PFSK-1 (cell line): Measurements from ENCODE around the gene TMEM9. TPM values are rescaled to one million over a fixed set of nuclear protein-coding genes. Genes with fewer than 3 reads are reported as not detected.

Experiments used
- FOXP2 ChIP-seq: optimal IDR thresholded peaks from 2 replicates; pipeline ENCODE3; 2011; ENCODE audit warnings: borderline replicate concordance, control low read depth, inconsistent platforms; ENCODE audit not compliant: insufficient read depth; ENCODE audit errors: extremely low read length, extremely low read depth
- POLR2AphosphoS5 ChIP-seq: IDR thresholded peaks from 2 replicates; pipeline ENCODE4 v1.6.1; 2012; ENCODE audit warnings: low read depth, mild to moderate bottlenecking, control low read depth, low read length, moderate library complexity
- SIN3A ChIP-seq: IDR thresholded peaks from 2 replicates; pipeline ENCODE4 v1.6.1; 2012; ENCODE audit warnings: mild to moderate bottlenecking, low read length, moderate library complexity, borderline replicate concordance; ENCODE audit not compliant: insufficient read depth
- TAF1 ChIP-seq: IDR thresholded peaks from 2 replicates; pipeline ENCODE4 v1.6.1; 2012; ENCODE audit warnings: low read length, control low read depth, borderline replicate concordance; ENCODE audit not compliant: insufficient read depth
- polyA plus RNA-seq: library from polyadenylated mRNA; unstranded; fragments of >200 nt; gene quantifications from one replicate; pipeline ENCODE4 v1.2.1, GENCODE V29; 2012; ENCODE audit warnings: low read depth, missing spikeins; ENCODE audit not compliant: insufficient read length
- TF ChIP-seq, protein P1 (sequence below), 2 experiments: IDR thresholded peaks; 2 replicates each; pipeline versions ENCODE4 v1.6.1 to v1.8.0; 2011 to 2012; ENCODE audit warnings: low read depth in 2 of 2, low read length in 2 of 2, control low read depth in 1 of 2, inconsistent platforms in 1 of 2, mild to moderate bottlenecking in 1 of 2, moderate library complexity in 1 of 2; ENCODE audit not compliant: insufficient read depth in 1 of 2

Gene TMEM9
- polyA plus RNA-seq, result 135 TPM

DNA sequence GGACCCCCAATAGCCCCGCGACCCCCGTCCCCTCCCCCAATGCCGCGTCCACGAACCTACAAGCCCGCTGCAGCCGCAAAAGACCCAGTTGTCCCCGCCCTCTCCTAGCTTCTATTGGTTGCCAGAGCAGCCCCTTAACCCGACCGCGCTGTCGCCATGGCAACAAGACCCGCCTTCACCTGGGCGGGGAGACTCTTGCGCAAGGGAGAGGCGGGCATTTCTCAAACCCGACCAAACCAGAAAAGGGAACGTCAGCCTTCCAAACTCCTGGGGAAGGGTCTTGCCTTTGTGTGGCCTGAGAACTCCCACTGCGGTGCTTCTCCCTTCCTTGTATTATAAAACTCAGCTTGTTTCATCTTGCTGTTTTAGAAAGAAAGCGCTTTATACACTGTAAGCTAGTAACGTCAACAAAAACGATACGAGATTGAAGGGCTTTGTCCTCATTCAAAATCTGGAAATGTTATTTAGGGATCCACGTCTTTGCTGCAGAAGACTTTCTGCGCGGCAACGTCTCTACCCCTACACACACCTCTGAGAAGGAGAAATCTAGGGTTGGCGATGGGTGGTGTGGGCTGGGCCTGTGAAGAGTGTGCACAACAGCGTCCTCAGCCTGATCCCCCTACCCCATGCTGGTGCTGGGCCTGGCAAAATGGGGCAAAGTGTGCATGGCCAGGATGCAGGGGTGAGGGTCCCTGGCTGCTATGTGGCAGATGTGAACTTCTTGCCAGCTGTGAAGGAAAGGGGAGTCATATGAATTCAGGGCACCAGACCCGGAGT is at the start of gene TMEM9:
Gene TMEM9 (minus strand): TSS at position 86 of the 777 bp plus-strand sequence. CDS start 551 bp downstream, outside the sequence.
- TF ChIP-seq FOXP2 (peak; percentile 52), SIN3A (no peak), TAF1 (no peak), POLR2AphosphoS5 (peak; percentile 36; the same call in 1 of the 2 replicates)
- TF ChIP-seq, protein P1, sequence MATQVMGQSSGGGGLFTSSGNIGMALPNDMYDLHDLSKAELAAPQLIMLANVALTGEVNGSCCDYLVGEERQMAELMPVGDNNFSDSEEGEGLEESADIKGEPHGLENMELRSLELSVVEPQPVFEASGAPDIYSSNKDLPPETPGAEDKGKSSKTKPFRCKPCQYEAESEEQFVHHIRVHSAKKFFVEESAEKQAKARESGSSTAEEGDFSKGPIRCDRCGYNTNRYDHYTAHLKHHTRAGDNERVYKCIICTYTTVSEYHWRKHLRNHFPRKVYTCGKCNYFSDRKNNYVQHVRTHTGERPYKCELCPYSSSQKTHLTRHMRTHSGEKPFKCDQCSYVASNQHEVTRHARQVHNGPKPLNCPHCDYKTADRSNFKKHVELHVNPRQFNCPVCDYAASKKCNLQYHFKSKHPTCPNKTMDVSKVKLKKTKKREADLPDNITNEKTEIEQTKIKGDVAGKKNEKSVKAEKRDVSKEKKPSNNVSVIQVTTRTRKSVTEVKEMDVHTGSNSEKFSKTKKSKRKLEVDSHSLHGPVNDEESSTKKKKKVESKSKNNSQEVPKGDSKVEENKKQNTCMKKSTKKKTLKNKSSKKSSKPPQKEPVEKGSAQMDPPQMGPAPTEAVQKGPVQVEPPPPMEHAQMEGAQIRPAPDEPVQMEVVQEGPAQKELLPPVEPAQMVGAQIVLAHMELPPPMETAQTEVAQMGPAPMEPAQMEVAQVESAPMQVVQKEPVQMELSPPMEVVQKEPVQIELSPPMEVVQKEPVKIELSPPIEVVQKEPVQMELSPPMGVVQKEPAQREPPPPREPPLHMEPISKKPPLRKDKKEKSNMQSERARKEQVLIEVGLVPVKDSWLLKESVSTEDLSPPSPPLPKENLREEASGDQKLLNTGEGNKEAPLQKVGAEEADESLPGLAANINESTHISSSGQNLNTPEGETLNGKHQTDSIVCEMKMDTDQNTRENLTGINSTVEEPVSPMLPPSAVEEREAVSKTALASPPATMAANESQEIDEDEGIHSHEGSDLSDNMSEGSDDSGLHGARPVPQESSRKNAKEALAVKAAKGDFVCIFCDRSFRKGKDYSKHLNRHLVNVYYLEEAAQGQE (IDR thresholded peaks at IDR 0.05; ENCODE audit: insufficient read depth in 1 of 2, low read depth in 2 of 2, low read length in 2 of 2), result no peak

DNA sequence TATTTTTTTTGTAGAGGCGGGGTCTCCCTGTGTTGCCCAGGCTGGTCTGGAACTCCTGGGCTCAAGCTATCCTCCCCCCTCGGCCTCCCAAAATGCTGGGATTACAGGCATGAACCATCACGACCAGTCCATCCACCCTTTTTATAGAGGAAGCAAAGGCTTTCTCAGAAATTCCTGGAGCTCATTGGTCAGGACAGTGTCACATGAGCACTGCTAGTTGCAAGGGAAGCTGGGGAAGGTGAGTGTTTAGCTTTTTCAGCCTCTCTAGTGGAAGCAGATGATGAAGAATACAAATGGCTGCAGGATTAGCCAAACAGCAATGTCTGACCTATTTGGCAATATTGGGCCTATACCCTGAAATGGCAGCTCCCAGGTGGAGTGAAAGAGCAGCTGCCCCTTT is 44.3 kb upstream of the TMEM9 start:
- TF ChIP-seq, protein P1 (IDR thresholded peaks at IDR 0.05; ENCODE audit: insufficient read depth in 1 of 2, low read depth in 2 of 2, low read length in 2 of 2), result no peak
- TF ChIP-seq TAF1 (no peak), POLR2AphosphoS5 (no peak), SIN3A (no peak), FOXP2 (no peak)

DNA sequence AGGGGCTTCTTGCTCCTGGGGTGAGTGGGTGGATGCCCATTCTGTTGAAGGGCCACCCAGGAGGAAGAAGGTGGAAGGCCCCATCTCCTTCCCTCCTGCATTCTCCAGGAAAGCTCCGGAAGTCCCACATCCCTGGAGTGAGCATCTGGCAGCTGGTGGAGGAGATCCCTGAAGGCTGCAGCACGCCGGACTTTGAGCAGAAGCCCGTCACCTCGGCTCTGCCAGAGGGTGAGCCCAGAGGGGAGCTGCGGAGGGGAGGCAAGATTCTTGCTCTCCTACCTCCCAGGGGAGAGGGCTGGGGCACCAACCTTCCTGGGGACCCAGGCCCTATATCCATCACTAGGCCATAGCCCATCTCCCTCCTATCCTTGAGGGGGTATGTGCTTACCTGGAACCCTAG is 39.8 kb upstream of the TMEM9 start:
- no peak for TF ChIP-seq SIN3A
- no peak for TF ChIP-seq POLR2AphosphoS5
- TF ChIP-seq, protein P1 (IDR thresholded peaks at IDR 0.05; ENCODE audit: insufficient read depth in 1 of 2, low read depth in 2 of 2, low read length in 2 of 2), result no peak
- no peak for TF ChIP-seq FOXP2
- no peak for TF ChIP-seq TAF1

DNA sequence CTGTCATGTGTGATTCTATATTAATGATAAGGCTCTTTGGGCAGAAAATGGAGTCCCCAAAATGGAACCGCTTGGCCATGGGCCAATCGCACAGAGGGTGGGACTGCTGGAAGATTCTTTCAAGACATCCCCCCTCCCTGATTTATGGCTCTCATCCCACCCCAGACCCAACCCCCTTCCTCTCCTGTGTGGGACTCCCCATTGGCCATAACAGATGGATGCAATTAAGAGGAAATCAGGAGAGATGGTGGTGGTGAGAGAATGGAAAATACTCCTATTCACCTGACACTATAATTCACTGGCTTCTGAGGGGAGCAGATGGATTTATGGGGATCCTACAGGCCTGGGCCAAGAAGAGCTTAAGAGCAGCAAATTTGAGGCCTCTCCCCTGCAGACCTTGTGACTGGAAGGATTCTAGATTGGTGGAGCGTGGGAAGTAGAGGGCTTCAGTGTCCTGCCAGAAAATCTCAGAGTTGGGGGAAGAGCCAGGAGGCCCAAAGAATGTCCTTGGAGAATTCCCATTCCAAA is 38.1 kb upstream of the TMEM9 start:
- TF ChIP-seq FOXP2, result no peak
- no peak for TF ChIP-seq POLR2AphosphoS5
- no peak for TF ChIP-seq TAF1
- TF ChIP-seq SIN3A, result no peak
- TF ChIP-seq, protein P1 (IDR thresholded peaks at IDR 0.05; ENCODE audit: insufficient read depth in 1 of 2, low read depth in 2 of 2, low read length in 2 of 2), result no peak
